Fibroblast of the aortic adventitia (primary cell): ENCODE data around the gene ACSBG1. TPM values are rescaled to one million over a fixed set of nuclear protein-coding genes. Genes with fewer than 3 reads are reported as not detected.

Experiments used
- DNase-seq: peaks from one replicate; pipeline ENCODE4 v3.0.0-alpha.2; 2010; ENCODE audit warnings: low read depth
- H3K4me3 ChIP-seq: 2 replicates; pipeline ENCODE4 v1.5.1; 2011; ENCODE audit warnings: low read depth, mild to moderate bottlenecking, control low read depth, low read length, moderate library complexity
- total RNA-seq: library from RNA; depleted of rRNA; stranded (reverse); fragments of >200 nt; gene quantifications from 2 replicates; pipeline ENCODE4 v1.2.3, GENCODE V29; 2012; ENCODE audit warnings: low replicate concordance
- TF ChIP-seq, protein P1 (sequence below): IDR thresholded peaks from 2 replicates; pipeline ENCODE4 v1.5.1; 2011; ENCODE audit warnings: mild to moderate bottlenecking, low read length, control low read depth, inconsistent platforms; ENCODE audit not compliant: insufficient read depth

ACSBG1 gene
- total RNA-seq, 1 donor, result under 0.01 TPM

DNA sequence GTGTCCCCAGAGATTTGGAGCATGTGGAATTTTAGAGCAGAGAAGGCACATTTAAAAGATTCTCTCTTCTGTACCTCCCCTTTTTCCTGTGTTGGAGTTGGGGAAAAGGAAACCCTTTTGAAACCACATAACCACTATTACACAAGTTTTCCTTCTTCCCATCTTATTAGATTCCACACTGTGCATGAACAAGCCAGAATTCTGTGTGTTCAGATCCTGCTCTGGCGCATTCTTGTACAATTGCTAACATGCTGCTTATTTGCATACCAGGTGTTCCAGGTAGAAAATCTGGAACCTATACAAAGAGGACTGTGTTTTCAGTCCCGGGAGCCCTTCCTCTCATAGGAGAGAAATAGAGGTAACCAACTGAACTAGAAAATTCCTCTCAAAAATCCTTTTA, 100.6 kb downstream of the ACSBG1 start:
- no peak overlapping the region for H3K4me3 ChIP-seq
- DNase-seq, result no peak
- TF ChIP-seq, protein P1, sequence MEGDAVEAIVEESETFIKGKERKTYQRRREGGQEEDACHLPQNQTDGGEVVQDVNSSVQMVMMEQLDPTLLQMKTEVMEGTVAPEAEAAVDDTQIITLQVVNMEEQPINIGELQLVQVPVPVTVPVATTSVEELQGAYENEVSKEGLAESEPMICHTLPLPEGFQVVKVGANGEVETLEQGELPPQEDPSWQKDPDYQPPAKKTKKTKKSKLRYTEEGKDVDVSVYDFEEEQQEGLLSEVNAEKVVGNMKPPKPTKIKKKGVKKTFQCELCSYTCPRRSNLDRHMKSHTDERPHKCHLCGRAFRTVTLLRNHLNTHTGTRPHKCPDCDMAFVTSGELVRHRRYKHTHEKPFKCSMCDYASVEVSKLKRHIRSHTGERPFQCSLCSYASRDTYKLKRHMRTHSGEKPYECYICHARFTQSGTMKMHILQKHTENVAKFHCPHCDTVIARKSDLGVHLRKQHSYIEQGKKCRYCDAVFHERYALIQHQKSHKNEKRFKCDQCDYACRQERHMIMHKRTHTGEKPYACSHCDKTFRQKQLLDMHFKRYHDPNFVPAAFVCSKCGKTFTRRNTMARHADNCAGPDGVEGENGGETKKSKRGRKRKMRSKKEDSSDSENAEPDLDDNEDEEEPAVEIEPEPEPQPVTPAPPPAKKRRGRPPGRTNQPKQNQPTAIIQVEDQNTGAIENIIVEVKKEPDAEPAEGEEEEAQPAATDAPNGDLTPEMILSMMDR, result no peak

DNA sequence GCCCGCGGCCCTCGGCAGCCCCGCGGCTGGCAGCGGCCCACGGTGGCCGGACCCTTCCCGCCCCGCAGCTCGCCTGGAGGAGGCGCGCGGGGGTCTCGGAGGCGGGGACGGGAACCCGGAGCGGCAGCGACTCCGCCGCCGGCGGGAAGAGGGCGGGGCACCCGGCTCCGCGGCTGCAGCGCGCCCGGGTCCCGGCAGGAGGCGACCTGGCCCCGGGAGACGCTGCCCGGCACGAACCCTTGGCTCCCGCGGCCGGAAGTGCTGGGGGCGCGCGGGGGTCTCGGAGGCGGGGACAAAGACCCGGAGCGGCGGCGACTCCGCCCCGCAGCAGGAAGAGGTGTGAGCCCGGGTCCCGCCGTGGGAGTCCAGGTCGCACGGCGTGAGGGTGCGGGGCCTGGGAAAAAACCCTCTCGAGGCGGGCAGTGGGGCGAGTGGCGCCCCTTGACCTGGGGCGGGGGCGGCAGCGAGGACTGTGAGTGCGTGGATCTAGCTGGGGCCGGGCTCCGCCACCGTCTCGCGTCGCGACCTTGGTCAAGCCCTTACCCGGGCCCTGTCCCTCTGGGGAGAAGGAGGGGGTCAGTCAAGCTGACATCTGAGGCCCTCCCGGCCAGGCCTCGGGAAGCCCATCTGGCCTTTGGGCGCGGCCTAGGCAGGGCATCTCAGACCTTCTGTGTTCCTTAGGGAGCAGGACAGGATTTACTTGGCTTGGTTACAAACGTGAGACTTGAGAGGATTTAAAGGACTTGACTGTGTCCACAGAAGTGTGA, 102.9 kb downstream of the ACSBG1 start, which contains the start of gene CIB2:
Gene CIB2 (minus strand): TSS at position 151 of the 767 bp plus-strand sequence. CDS start 230 bp downstream, outside the sequence.
- DNase-seq, result peak; percentile 42
- H3K4me3 ChIP-seq, result peak within 1 kb of the TSS; percentile 75
- TF ChIP-seq, protein P1, result peak; percentile 58

DNA sequence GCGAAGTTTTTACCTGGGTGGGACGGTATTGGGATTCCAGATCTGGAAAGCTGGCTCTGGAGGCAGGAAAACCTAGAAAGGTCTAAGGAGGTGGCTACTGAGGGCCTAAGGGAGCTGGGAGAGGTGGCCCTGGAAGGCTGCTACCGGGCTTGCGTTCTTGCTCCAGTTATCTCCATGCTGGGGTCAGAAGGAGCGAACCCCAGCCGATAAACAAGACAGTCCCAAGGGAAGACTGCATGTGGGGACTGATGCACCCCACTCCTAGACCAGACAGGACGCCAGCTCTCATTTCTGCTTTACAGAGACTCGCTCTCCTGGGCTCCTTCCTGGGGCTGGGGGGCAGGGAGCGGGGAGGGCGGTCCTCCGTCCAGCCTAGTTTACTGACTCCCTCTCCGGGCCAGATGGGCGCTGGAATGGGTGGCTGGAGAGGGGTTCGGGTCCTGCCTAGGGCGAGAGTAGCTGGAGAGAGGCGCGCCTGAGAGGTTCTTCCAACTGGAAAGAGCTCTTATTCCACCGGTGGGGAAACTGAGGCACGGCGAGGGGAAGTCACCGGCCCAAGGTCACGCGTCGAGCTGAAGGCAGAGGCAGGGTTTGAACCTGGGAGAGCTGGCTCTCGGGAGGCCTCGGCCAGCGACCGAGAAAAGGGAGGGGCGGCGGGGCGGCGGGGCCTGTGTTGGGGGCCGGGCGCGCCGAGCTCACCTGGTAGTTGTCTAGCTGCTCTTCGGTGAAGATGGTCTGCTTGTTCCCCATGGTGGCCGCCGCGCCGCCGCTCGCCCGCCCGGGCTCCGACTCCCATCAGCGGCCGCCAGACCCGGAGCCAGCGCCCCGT, 103.7 kb downstream of the ACSBG1 start:
- TF ChIP-seq, protein P1, result no peak
- DNase-seq, result no peak
- H3K4me3 ChIP-seq, result peak overlapping the region; percentile 75

DNA sequence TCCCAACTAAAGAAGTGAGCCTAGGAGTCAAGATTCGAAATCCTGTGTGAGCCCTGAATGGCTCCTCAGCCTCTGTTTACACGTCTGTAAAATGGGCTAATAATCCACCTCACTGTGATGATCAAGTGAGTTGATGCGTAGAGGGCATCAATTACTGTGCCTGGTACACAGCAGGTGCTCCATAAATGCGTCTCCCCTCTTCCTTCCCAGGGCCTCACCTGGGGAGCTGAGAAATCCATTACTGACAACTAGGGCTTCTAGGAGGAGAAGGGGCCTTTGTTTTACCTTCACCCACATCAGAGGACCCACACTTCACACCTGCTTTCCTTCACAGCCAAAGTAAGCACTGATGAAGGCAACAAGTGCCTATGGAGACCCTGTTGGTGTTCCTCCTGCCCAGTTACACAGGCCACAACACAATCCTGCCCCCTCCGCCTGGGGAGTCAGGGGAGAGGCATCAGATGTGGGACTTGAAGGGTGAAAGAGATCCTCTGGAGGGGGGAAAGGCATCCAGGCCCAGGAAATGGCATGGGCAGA, 104.5 kb downstream of the ACSBG1 start:
- no peak for DNase-seq
- no peak overlapping the region for H3K4me3 ChIP-seq
- TF ChIP-seq, protein P1, result no peak

DNA sequence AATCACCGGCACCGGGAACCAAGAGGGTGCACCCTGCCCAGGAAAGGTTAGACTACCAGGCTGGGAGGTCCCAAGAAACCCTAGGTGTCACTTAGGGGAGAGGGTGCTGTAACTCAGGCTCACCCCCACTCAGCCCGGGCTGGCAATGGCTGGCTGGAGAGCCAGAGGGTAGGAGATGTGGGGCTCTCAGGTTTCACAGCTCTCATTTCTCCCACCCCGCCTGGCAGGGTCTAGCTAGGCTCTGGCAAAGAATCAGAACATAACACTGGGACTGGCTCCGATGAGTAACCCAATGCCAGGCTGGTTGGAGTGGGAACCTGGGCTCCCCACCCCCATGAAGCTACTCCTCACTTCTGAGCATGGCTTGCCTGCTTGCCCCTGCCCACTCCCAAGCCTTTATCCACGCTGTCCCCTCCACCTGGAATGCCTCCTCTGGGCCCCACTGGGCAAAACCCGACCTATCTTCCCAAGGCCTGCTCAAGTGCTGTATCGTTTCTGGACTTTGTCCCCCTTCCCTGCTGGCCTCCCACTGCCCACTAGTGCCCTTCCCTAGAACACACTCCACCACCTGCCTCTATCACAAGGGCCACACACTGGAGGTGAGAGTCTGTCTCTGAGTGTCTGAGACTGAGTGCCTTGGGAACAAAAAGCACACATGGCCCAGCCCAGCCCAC, 105.2 kb downstream of the ACSBG1 start:
- TF ChIP-seq, protein P1, result no peak
- H3K4me3 ChIP-seq, result no peak overlapping the region
- no peak for DNase-seq

DNA sequence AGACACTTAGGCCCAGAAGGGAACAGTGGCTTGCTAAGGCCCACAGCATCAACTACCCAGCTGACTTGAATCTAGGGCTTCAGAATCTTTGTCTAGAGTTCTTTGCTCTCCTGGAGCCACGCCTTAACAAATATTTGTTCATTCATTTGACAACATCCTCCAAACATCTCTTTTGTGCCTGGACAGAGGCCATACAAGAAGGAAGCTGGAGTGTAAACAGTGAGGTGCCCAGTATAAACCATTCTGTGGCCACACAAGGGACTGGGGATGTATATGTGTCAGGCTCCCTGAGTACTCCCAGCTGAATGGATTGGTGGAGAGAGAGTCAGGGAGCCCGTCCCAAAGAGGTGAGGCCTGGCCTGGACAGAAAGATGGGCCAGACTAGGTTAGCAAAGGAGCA, 106.5 kb downstream of the ACSBG1 start:
- no peak overlapping the region for H3K4me3 ChIP-seq
- TF ChIP-seq, protein P1, result no peak
- no peak for DNase-seq
